ENCODE results near the gene SH3BP4. TPM values are rescaled to one million over a fixed set of nuclear protein-coding genes. Genes with fewer than 3 reads are reported as not detected.

Gene SH3BP4
- total RNA-seq, 1 donor from 2014 or later = 37.1 TPM

DNA sequence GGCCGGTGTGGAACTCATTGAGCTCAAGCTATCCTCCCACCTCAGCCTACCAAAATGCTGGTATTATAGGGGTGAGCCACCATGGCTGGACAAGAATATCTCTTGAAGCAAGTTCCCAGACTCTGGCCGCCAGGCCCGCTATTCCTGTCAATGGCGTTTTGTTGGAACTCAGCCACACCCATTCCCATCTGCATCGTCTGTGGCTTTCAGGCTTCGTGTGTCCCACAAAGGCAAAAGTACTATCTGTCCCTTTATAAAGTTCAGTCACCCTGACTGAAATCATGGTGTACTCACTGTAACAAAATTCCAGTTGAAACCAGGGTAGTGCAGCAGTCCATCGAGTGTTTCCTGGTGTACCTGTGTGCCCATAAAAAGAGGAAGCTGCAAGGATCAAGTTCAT lies 96.7 kb downstream of the SH3BP4 start:
- Mint-ChIP-seq H3K9me3 (no peaks in the 10 kb centered on the region), H3K27me3 (ENCODE audit: low read depth) (no peaks in the 10 kb centered on the region), H3K4me3 (no peak overlapping the region), H3K4me1 (peaks cover 37% of the 10 kb centered on the region), H3K27ac (ENCODE audit: unreplicated experiment) (no peak overlapping the region), H3K36me3 (ENCODE audit: low read depth) (peaks cover 20% of the 10 kb centered on the region)
- TF ChIP-seq, protein P1, sequence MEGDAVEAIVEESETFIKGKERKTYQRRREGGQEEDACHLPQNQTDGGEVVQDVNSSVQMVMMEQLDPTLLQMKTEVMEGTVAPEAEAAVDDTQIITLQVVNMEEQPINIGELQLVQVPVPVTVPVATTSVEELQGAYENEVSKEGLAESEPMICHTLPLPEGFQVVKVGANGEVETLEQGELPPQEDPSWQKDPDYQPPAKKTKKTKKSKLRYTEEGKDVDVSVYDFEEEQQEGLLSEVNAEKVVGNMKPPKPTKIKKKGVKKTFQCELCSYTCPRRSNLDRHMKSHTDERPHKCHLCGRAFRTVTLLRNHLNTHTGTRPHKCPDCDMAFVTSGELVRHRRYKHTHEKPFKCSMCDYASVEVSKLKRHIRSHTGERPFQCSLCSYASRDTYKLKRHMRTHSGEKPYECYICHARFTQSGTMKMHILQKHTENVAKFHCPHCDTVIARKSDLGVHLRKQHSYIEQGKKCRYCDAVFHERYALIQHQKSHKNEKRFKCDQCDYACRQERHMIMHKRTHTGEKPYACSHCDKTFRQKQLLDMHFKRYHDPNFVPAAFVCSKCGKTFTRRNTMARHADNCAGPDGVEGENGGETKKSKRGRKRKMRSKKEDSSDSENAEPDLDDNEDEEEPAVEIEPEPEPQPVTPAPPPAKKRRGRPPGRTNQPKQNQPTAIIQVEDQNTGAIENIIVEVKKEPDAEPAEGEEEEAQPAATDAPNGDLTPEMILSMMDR (conservative IDR thresholded peaks at IDR 0.05) = no peak
- DNase-seq (ENCODE audit: low read depth, low spot score) = no peak

DNA sequence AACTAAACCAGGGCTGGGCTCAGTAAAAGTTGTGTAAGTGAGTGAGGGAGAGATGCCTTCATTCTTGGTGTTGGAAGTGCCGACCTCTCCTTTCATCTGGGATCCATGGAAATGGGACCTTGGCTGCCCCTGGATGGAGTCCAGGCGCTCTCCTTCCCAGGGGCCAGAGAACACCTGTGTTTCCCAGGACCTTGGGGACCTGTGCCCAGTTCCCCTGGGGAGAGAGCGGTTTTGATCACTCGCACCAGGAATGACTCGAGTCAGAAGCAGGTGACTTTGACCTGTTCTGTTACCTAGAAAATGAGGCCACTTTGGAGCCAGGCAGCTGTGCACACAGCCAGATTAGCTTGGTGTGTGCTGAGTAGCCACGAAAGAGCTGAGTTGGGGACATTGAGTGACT lies 97.3 kb downstream of the SH3BP4 start:
- peaks cover 20% of the 10 kb centered on the region for H3K36me3 Mint-ChIP-seq (ENCODE audit: low read depth)
- peak overlapping the region; percentile 12 for H3K27ac Mint-ChIP-seq (ENCODE audit: unreplicated experiment)
- no peaks in the 10 kb centered on the region for H3K27me3 Mint-ChIP-seq (ENCODE audit: low read depth)
- DNase-seq (ENCODE audit: low read depth, low spot score) = no peak
- TF ChIP-seq, protein P1 (conservative IDR thresholded peaks at IDR 0.05) = no peak
- no peaks in the 10 kb centered on the region for H3K9me3 Mint-ChIP-seq
- peaks cover 38% of the 10 kb centered on the region for H3K4me1 Mint-ChIP-seq
- no peak overlapping the region for H3K4me3 Mint-ChIP-seq

DNA sequence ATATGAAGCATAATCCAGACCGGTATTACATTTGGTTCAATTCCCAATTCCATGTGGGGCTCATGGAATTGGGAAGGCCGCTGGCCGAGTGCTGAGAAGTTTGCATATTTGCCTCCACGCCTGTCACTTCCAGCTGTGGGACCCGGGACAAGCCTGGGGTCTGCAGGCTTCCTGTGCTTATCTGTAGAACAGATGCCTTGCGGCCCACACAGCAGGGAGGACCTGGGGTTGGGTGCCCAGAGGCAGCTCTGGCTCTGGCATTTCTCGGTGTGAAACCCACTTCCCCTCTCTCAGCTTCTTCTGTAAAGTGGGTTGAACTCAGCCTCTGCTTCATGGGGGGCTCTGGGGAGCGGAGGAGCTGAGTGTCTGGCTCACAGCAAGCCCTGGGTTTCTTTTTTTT lies 97.9 kb downstream of the SH3BP4 start:
- no peak overlapping the region for H3K27ac Mint-ChIP-seq (ENCODE audit: unreplicated experiment)

DNA sequence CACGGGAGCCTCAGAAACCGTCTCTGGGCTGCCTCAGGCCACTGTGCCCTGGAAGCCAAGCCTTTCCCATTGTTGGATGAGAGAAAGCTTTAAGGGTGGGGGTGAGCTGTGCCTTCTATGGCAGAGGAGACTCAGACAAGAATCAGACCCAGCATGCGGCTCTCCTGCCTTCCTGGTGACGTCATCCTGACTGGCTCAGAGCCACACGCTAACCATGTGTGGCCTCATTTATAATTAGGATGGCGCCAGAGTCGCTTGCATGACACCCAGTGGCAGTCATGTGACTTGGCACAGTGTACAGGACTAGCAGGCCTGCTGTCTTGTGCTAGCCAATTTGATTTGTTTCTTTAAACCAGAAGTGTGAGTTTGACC lies 99.1 kb downstream of the SH3BP4 start:
- Mint-ChIP-seq H3K27me3 (ENCODE audit: low read depth) (no peaks in the 10 kb centered on the region), H3K4me3 (no peak overlapping the region), H3K9me3 (no peaks in the 10 kb centered on the region), H3K27ac (ENCODE audit: unreplicated experiment) (no peak overlapping the region), H3K4me1 (peaks cover 46% of the 10 kb centered on the region), H3K36me3 (ENCODE audit: low read depth) (peaks cover 26% of the 10 kb centered on the region)
- no peak for DNase-seq (ENCODE audit: low read depth, low spot score)
- TF ChIP-seq, protein P1 (conservative IDR thresholded peaks at IDR 0.05) = no peak

More for the DNA sequence above, 97.9 kb downstream of the SH3BP4 start:
- H3K9me3 Mint-ChIP-seq = no peaks in the 10 kb centered on the region
- TF ChIP-seq, protein P1 (conservative IDR thresholded peaks at IDR 0.05) = no peak
- no peak for DNase-seq (ENCODE audit: low read depth, low spot score)
- no peaks in the 10 kb centered on the region for H3K27me3 Mint-ChIP-seq (ENCODE audit: low read depth)
- peaks cover 45% of the 10 kb centered on the region for H3K4me1 Mint-ChIP-seq
- H3K4me3 Mint-ChIP-seq = no peak overlapping the region
- peaks cover 20% of the 10 kb centered on the region for H3K36me3 Mint-ChIP-seq (ENCODE audit: low read depth)

DNA sequence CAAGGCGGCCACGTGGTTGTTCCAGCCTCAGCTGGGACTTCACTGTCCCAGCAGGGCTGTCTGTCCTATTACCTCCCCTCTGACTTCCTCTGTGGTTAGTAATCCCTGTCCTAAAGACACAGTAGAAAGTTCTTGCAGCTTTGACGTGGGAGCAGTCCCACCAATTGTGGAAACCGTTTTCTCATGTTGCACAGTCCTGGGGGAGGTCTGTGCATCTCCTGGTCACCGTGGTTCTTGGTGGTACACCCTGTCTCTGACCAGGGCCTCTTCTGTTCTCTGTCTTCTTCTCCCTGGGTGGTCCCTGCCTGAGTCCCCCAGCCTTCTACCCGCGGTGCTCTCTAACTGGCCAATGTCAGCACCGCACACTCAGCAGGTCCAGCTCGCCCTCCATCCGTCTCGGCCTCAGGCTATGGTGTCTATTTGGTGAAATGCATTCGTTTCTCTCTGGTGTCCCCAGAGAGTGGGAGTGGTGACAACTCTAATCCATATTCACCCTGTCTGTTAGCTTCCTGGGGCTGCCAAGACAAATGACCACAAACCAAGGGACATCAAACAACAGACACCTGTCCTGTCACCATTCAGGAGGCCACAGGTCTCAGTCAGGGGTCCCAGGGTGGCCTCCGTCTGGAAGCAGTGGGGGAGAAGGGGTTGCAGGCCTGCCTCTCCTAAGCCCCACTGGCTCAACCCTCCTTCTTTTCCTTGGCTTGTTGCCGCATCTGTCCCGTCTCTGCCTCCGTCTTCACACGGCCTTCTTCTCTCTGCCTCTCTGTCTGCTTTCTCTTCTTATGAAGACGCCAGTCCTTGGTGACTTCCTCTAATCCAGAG lies 99.8 kb downstream of the SH3BP4 start:
- Mint-ChIP-seq H3K4me1 (peaks cover 43% of the 10 kb centered on the region), H3K4me3 (no peak overlapping the region), H3K9me3 (no peaks in the 10 kb centered on the region), H3K27me3 (ENCODE audit: low read depth) (no peaks in the 10 kb centered on the region), H3K36me3 (ENCODE audit: low read depth) (peaks cover 23% of the 10 kb centered on the region), H3K27ac (ENCODE audit: unreplicated experiment) (peak overlapping the region; percentile 23)
- DNase-seq (ENCODE audit: low read depth, low spot score) = no peak
- TF ChIP-seq, protein P1 (conservative IDR thresholded peaks at IDR 0.05) = no peak

All from neural crest cell (in vitro differentiated cells).